Right kidney (tissue), 1 donor: Measurements from ENCODE around the gene ARHGAP40.

Experiments used
- DNase-seq: peaks from one replicate; pipeline ENCODE4 v3.0.0-alpha.2; 2016

Gene ARHGAP40

DNA sequence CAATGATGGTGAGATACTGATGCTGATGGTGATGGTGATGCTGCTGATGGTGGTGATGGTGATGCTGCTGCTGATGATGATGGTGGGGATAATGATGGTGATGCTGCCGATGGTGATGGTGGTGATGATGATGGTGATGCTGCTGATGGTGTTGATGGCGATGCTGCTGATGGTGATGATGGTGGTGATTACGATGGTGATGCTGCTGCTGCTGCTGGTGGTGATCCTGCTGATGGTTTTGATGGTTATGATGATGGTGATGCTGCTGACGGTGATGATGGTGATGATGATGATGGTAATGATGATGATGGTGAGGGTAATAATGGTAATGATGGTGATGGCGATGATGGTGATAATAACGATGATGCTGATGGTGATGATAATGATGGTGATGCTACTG lies 50.0 kb downstream of the ARHGAP40 start:
- no peak for DNase-seq

GRCh38 chr20:38652995-38653394 lies 51.4 kb downstream of the ARHGAP40 start:
- no peak for DNase-seq

- no peak for DNase-seq
These were observed 55.8 kb downstream of the ARHGAP40 start for GRCh38 chr20:38657390-38657789.

GRCh38 chr20:38658879-38659596 lies 57.4 kb downstream of the ARHGAP40 start:
- no peak for DNase-seq

DNA sequence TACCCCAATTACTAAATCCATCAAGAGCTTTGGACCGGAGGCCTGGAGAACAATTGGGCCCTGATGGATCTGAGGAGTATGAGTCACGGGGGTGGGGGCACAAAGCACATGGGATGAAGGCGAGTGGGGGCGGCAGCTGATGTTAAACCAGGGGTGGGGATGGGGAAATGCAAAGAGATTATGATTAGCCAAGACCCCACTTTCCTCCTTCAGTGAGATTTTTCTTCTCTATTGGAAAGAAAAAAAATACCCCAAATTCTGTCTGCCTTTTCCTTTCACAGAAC lies 57.9 kb downstream of the ARHGAP40 start:
- no peak for DNase-seq

DNA sequence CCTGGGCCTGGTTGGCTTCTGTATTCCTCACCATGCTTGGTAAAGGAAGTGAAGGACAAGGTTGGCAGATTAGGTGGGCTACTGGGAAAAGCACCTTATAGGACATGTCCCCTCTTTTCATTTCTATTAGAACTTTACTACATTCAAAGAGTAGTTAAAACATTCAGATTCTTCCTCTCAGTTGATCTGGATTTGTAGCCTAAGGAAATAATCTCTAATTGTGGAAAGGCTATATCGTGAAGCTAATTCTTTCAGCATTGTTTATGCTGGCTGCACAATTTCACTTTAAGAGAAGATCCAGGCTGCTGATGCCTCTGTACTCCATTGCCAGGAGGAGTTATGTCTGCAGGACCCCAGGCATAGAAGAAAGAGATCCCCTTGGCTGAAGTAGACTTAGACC lies 58.8 kb downstream of the ARHGAP40 start:
- DNase-seq: no peak

GRCh38 chr20:38663660-38664059 lies 62.1 kb downstream of the ARHGAP40 start:
- no peak for DNase-seq

DNA sequence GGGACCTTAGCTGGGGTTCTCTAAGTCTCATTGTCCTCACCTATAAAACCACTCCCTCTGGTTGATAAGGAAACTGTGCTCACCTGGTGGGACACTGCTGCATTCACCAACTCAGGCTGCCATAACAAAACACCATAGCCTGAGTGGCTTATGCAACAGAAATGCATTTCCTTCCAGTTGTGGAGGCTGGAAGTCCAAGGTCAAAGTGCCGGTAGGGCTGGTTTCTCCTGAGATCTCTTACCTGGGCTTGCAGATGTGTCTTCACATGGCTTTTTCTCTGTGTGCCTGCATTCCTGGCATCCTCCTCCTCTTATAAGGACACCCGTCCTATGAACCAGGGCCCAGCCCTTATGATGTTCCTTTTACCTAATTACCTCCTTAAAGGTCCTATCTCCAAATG lies 62.7 kb downstream of the ARHGAP40 start:
- DNase-seq: no peak

- no peak for DNase-seq
These were observed 63.5 kb downstream of the ARHGAP40 start for GRCh38 chr20:38665094-38665493.

GRCh38 chr20:38665506-38666285 lies 64.1 kb downstream of the ARHGAP40 start:
- DNase-seq: no peak

GRCh38 chr20:38667417-38667956 lies 65.9 kb downstream of the ARHGAP40 start:
- DNase-seq: no peak

- DNase-seq: no peak
These were observed 68.1 kb downstream of the ARHGAP40 start for GRCh38 chr20:38669688-38670087.

- no peak for DNase-seq
These were observed 69.2 kb downstream of the ARHGAP40 start for GRCh38 chr20:38670786-38671185.

- DNase-seq: no peak
These were observed 69.6 kb downstream of the ARHGAP40 start for GRCh38 chr20:38671186-38671585.

DNA sequence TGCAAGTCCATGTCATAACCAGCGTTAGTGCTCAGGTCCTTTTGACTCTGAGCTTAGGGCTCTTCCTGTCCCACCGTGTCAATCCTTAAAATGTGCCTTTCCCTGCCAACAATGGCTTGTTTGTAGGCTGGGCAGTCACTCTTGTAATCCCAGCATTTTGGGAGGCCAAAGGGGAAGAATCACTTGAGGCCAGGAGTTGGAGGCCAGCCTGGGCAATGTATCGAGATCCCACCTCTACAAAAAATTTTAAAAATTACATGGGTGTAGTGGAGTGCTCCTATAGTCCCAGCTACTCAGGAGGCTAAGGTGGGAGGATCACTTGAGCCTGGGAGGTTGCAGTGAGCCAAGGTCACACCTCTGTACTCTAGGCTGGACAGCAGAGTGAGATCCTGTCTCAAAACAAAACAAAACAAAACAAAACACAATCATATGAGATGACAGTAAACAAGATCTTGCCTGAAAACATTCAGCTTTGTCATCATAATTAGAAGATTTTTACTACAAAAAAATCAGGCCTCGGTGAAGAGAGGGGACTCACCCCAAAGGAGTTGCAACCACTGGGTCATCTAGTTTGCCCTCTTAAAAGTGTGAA lies 70.2 kb downstream of the ARHGAP40 start:
- DNase-seq: no peak

- DNase-seq: no peak
These were observed 70.9 kb downstream of the ARHGAP40 start for GRCh38 chr20:38672504-38672903.

GRCh38 chr20:38673261-38673660 lies 71.7 kb downstream of the ARHGAP40 start:
- no peak for DNase-seq

DNA sequence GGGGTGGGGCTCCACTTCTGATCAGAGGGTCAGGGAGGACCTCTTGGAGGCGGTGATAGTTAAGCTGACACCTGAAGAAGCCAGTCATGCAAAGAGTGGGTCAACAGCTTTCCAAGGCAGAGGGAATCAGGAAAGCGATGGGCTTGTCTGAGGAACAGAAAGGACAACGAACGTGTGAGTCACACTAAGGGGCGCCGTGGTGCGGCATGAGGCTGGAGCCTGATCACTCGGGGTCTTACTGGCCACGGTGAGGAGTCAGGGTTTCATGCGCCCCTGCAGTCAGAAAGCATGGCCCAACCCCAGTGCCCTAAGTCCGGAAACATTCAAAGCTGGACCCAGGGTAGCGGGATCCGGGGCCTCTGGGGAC lies 72.1 kb downstream of the ARHGAP40 start:
- no peak for DNase-seq

- DNase-seq: peak; percentile 77
These were observed 72.6 kb downstream of the ARHGAP40 start for GRCh38 chr20:38674092-38674764.

GRCh38 chr20:38674765-38675133 lies 73.1 kb downstream of the ARHGAP40 start:
- DNase-seq: no peak

GRCh38 chr20:38676576-38676975 lies 75.0 kb downstream of the ARHGAP40 start:
- no peak for DNase-seq

DNA sequence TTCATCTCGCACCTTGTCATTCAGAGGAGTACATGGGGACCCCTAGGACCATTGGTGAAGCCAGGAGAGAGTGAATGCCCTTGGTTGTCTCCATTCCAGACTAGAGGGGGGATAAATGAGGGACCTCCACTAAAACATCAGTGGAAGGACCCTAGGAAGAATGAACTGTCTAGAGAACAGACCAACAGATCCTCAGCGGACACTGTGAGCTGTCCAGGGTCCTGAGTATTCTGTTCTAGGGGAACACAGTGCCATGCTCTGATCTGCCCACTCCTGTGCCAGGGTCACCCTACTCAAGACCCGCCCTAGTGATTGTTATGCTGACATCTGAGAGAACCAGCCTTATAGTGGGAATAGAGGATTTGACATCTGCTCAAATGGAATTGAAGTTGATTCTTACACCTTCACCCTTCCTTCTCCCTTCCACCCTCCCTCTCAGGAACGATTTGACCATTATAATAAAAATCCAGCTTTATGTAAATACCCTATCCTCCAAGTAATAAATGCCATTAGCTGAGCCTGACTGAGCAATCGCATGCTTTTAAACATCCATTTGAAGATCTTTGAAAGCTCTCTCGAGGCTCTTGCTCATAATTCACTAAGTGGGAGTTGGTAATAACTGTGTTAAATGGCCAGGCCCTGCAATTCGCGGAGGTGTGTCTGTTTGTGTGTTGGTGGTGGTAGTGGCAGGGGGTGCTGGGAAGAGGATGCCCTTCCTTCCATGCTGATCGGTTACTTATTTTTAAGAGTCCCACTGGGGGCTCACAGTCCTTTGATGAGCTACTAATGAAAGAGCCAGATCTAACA lies 79.1 kb downstream of the ARHGAP40 start:
- DNase-seq: peak; percentile 49
